ENCODE measurements around the gene NDNF. TPM values are rescaled to one million over a fixed set of nuclear protein-coding genes. Genes with fewer than 3 reads are reported as not detected.

Gene NDNF
- 10 to 100 TPM in 5 of 8 experiments, under 1 TPM in 3; 0.15 to 44.5 (median 14.4) TPM for total RNA-seq

- Histone ChIP-seq H3K4me1 (replicated peaks in 1 of 2) (peaks cover 5 to 19% of the 10 kb centered on the region in 2 donors), H3K4me3 (peak within 1 kb of the TSS; percentile 56 to 72 (median 67)), H3K27ac (peak within 1 kb of the TSS; percentile 66 to 77)
- in situ Hi-C loops (cut with MboI; ENCODE audit: low pct_unique_long_range_greater_than_20kb in 2 of 9, low sequenced_read_pairs in 9 of 9, unreplicated experiment in 9 of 9): no loop called here
- peak; percentile 64 to 87 (median 82) for ATAC-seq (replicated peaks in 6 of 8)
- 0 to 7% methylated on average over 1 to 5 of the region's 76 CpGs; no CpG with 5 or more reads in 8 of the 10 experiments for WGBS, 10 experiments
Observed at GRCh38 chr4:121072224-121073003, at the start of gene NDNF. Gene NDNF, minus strand, starts transcription at chr4:121072535. Its CDS starts 26,698 bp downstream, at chr4:121045837.

GRCh38 chr4:121119715-121120114 lies 47.4 kb upstream of the NDNF start:
- in situ Hi-C loops (cut with MboI; ENCODE audit: low pct_unique_long_range_greater_than_20kb in 2 of 9, low sequenced_read_pairs in 9 of 9, unreplicated experiment in 9 of 9): loop anchor here in 2 of 9 experiments (25.0 kb wide), 1 partner anchor 957 kb away; no protein-coding TSS in a partner anchor
- no peak for ATAC-seq (replicated peaks in 6 of 8)
- H3K27ac ChIP-seq: no peak overlapping the region
- WGBS, 10 experiments: 42 to 100% (median 70%) methylated on average over 1 of the region's 1 CpG; no CpG with 5 or more reads in 2 of the 10 experiments
- H3K4me1 ChIP-seq (replicated peaks in 1 of 2): peaks cover 0 to 3% of the 10 kb centered on the region in 2 donors
- no peak overlapping the region for H3K4me3 ChIP-seq

GRCh38 chr4:121118344-121118743 lies 46.0 kb upstream of the NDNF start:
- no peak overlapping the region for H3K27ac ChIP-seq
- ATAC-seq (replicated peaks in 6 of 8): no peak
- in situ Hi-C loops (cut with MboI; ENCODE audit: low pct_unique_long_range_greater_than_20kb in 2 of 9, low sequenced_read_pairs in 9 of 9, unreplicated experiment in 9 of 9): loop anchor here in 2 of 9 experiments (25.0 kb wide), 1 partner anchor 956 kb away; no protein-coding TSS in a partner anchor
- 13 to 85% (median 48%) methylated on average over 2 of the region's 2 CpGs; no CpG with 5 or more reads in 5 of the 10 experiments for WGBS, 10 experiments
- H3K4me3 ChIP-seq: no peak overlapping the region
- H3K4me1 ChIP-seq (replicated peaks in 1 of 2): peaks cover 4 to 9% of the 10 kb centered on the region in 2 donors

- ATAC-seq (replicated peaks in 6 of 8): no peak
Observed at GRCh38 chr4:121114756-121115155, 42.4 kb upstream of the NDNF start.

GRCh38 chr4:121112530-121112929 lies 40.2 kb upstream of the NDNF start:
- Histone ChIP-seq H3K4me3 (no peak overlapping the region), H3K4me1 (replicated peaks in 1 of 2) (peaks cover 4 to 9% of the 10 kb centered on the region in 2 donors), H3K27ac (no peak overlapping the region)
- ATAC-seq (replicated peaks in 6 of 8): no peak
- in situ Hi-C loops (cut with MboI; ENCODE audit: low pct_unique_long_range_greater_than_20kb in 2 of 9, low sequenced_read_pairs in 9 of 9, unreplicated experiment in 9 of 9): loop anchor here in 2 of 9 experiments (25.0 kb wide), 1 partner anchor 950 kb away; no protein-coding TSS in a partner anchor

More at GRCh38 chr4:121114756-121115155, 42.4 kb upstream of the NDNF start:
- WGBS, 10 experiments: 29 to 100% (median 77%) methylated on average over 1 of the region's 1 CpG; no CpG with 5 or more reads in 6 of the 10 experiments
- Histone ChIP-seq H3K4me3 (no peak overlapping the region), H3K4me1 (replicated peaks in 1 of 2) (peaks cover 4 to 9% of the 10 kb centered on the region in 2 donors), H3K27ac (no peak overlapping the region)
- in situ Hi-C loops (cut with MboI; ENCODE audit: low pct_unique_long_range_greater_than_20kb in 2 of 9, low sequenced_read_pairs in 9 of 9, unreplicated experiment in 9 of 9): loop anchor here in 2 of 9 experiments (25.0 kb wide), 1 partner anchor 952 kb away; no protein-coding TSS in a partner anchor

- no peak overlapping the region for H3K27ac ChIP-seq
- peak in 1 of 8 experiments; percentile 26 for ATAC-seq (replicated peaks in 6 of 8)
- no peaks in the 10 kb centered on the region for H3K4me1 ChIP-seq (replicated peaks in 1 of 2)
- H3K4me3 ChIP-seq: no peak overlapping the region
- 30 to 100% (median 100%) methylated on average over 1 to 2 of the region's 2 CpGs; no CpG with 5 or more reads in 2 of the 10 experiments for WGBS, 10 experiments
- in situ Hi-C loops (cut with MboI; ENCODE audit: low pct_unique_long_range_greater_than_20kb in 2 of 9, low sequenced_read_pairs in 9 of 9, unreplicated experiment in 9 of 9): loop anchor here in 2 of 9 experiments (25.0 kb wide), 1 partner anchor 946 kb away; no protein-coding TSS in a partner anchor
Observed at GRCh38 chr4:121108557-121108956, 36.2 kb upstream of the NDNF start.

GRCh38 chr4:121107507-121107906 lies 35.2 kb upstream of the NDNF start:
- no peak for ATAC-seq (replicated peaks in 6 of 8)
- WGBS, 10 experiments: 77 to 100% (median 100%) methylated on average over 1 to 4 of the region's 4 CpGs; no CpG with 5 or more reads in 2 of the 10 experiments
- in situ Hi-C loops (cut with MboI; ENCODE audit: low pct_unique_long_range_greater_than_20kb in 2 of 9, low sequenced_read_pairs in 9 of 9, unreplicated experiment in 9 of 9): loop anchor here in 2 of 9 experiments (25.0 kb wide), 1 partner anchor 945 kb away; no protein-coding TSS in a partner anchor
- Histone ChIP-seq H3K27ac (no peak overlapping the region), H3K4me3 (no peak overlapping the region), H3K4me1 (replicated peaks in 1 of 2) (no peaks in the 10 kb centered on the region)

GRCh38 chr4:121100093-121100775 lies 27.9 kb upstream of the NDNF start:
- no peak for ATAC-seq (replicated peaks in 6 of 8)

GRCh38 chr4:121098266-121098665 lies 25.9 kb upstream of the NDNF start:
- 21 to 100% (median 87%) methylated on average over 2 of the region's 2 CpGs; no CpG with 5 or more reads in 2 of the 10 experiments for WGBS, 10 experiments
- in situ Hi-C loops (cut with MboI; ENCODE audit: low pct_unique_long_range_greater_than_20kb in 2 of 9, low sequenced_read_pairs in 9 of 9, unreplicated experiment in 9 of 9): loop anchor here in 8 of 9 experiments (10.0 to 25.0 kb wide), 4 partner anchors 373 to 943 kb away; no protein-coding TSS in a partner anchor
- ATAC-seq (replicated peaks in 6 of 8): no peak
- Histone ChIP-seq H3K27ac (no peak overlapping the region), H3K4me3 (no peak overlapping the region), H3K4me1 (replicated peaks in 1 of 2) (no peaks in the 10 kb centered on the region)

More at GRCh38 chr4:121100093-121100775, 27.9 kb upstream of the NDNF start:
- in situ Hi-C loops (cut with MboI; ENCODE audit: low pct_unique_long_range_greater_than_20kb in 2 of 9, low sequenced_read_pairs in 9 of 9, unreplicated experiment in 9 of 9): loop anchor here in 2 of 9 experiments (25.0 kb wide), 1 partner anchor 938 kb away; no protein-coding TSS in a partner anchor
- 36 to 100% (median 84%) methylated on average over 1 to 2 of the region's 2 CpGs for WGBS, 10 experiments
- Histone ChIP-seq H3K4me3 (no peak overlapping the region), H3K27ac (no peak overlapping the region), H3K4me1 (replicated peaks in 1 of 2) (no peaks in the 10 kb centered on the region)

- in situ Hi-C loops (cut with MboI; ENCODE audit: low pct_unique_long_range_greater_than_20kb in 2 of 9, low sequenced_read_pairs in 9 of 9, unreplicated experiment in 9 of 9): loop anchor here in 8 of 9 experiments (10.0 to 25.0 kb wide), 4 partner anchors 372 to 942 kb away; no protein-coding TSS in a partner anchor
- 0 to 20% (median 11%) methylated on average over 2 of the region's 2 CpGs; no CpG with 5 or more reads in 1 of the 10 experiments for WGBS, 10 experiments
- Histone ChIP-seq H3K4me1 (replicated peaks in 1 of 2) (no peaks in the 10 kb centered on the region), H3K27ac (no peak overlapping the region), H3K4me3 (no peak overlapping the region)
- peak in 1 of 8 experiments; percentile 14 for ATAC-seq (replicated peaks in 6 of 8)
Observed at GRCh38 chr4:121096629-121097028, 24.3 kb upstream of the NDNF start.

GRCh38 chr4:121096191-121096590 lies 23.9 kb upstream of the NDNF start:
- in situ Hi-C loops (cut with MboI; ENCODE audit: low pct_unique_long_range_greater_than_20kb in 2 of 9, low sequenced_read_pairs in 9 of 9, unreplicated experiment in 9 of 9): loop anchor here in 8 of 9 experiments (10.0 to 25.0 kb wide), 4 partner anchors 371 to 941 kb away; no protein-coding TSS in a partner anchor
- H3K4me3 ChIP-seq: no peak overlapping the region
- ATAC-seq (replicated peaks in 6 of 8): peak in 1 of 8 experiments; percentile 80
- H3K4me1 ChIP-seq (replicated peaks in 1 of 2): no peaks in the 10 kb centered on the region
- no peak overlapping the region for H3K27ac ChIP-seq

GRCh38 chr4:121094297-121094966 lies 22.1 kb upstream of the NDNF start:
- 64 to 100% (median 100%) methylated on average over 2 to 3 of the region's 3 CpGs for whole genome bisulfite sequencing, 10 experiments
- Histone ChIP-seq H3K4me1 (replicated peaks in 1 of 2) (no peaks in the 10 kb centered on the region), H3K27ac (no peak overlapping the region), H3K4me3 (no peak overlapping the region)
- in situ Hi-C loops (cut with MboI; ENCODE audit: low pct_unique_long_range_greater_than_20kb in 2 of 9, low sequenced_read_pairs in 9 of 9, unreplicated experiment in 9 of 9): loop anchor here in 8 of 9 experiments (10.0 to 25.0 kb wide), 4 partner anchors 370 to 940 kb away; no protein-coding TSS in a partner anchor
- no peak for ATAC-seq (replicated peaks in 6 of 8)
